HEK293 (cell line): Measurements from ENCODE around the gene KIAA1210.

ENCODE experiments used
- CTCF ChIA-PET: fragments of 350-600 bp; formaldehyde crosslinking; extraction: SDS; loops from one replicate; lab custom pipeline; 2021; ENCODE audit warnings: antibody characterized with exemption; lab: Yijun Ruan, JAX
- POLR2A ChIA-PET: fragments of 300-600 bp; formaldehyde crosslinking; extraction: SDS; loops from one replicate; lab custom pipeline; 2020; ENCODE audit warnings: antibody characterized with exemption, inconsistent platforms; lab: Yijun Ruan, JAX
- H3K27ac ChIP-seq: fragments of 200-500 bp; sonication (Bioruptor generic); 2 replicates; pipeline ENCODE4 v1.5.1; 2014; ENCODE audit warnings: low read depth, low read length, control low read depth, inconsistent platforms; ENCODE audit errors: extremely low read depth
- H3K36me3 ChIP-seq, 2 experiments: fragments of 200-500 bp in 1 of 2; sonication (Bioruptor generic) in 1 of 2; 1 replicate in 1 of 2; 2 replicates in 1 of 2; pipeline ENCODE4 v1.5.1; 2014 to 2017; ENCODE audit warnings: inconsistent platforms in 2 of 2, low read length in 2 of 2; ENCODE audit not compliant: control insufficient read depth in 2 of 2, insufficient read depth in 1 of 2
- H3K4me1 ChIP-seq: fragments of 200-500 bp; sonication (Bioruptor generic); 2 replicates; pipeline ENCODE4 v1.5.1; 2014; ENCODE audit warnings: mild to moderate bottlenecking, low read length, inconsistent platforms; ENCODE audit not compliant: control insufficient read depth, insufficient read depth
- H3K4me3 ChIP-seq: 2 replicates; pipeline ENCODE4 v1.5.1; 2011; ENCODE audit warnings: low read depth, mild to moderate bottlenecking, control low read depth, low read length, moderate library complexity
- H3K9me3 ChIP-seq: fragments of 200-500 bp; sonication (Bioruptor generic); 2 replicates; pipeline ENCODE4 v1.5.1; 2014; ENCODE audit warnings: low read depth, low read length, inconsistent platforms; ENCODE audit not compliant: control insufficient read depth, insufficient read depth
- KLF1 ChIP-seq: fragments of 450-650 bp; formaldehyde crosslinking; IDR thresholded peaks from 2 replicates; pipeline ENCODE4 v1.5.1; 2016; ENCODE audit warnings: missing biosample characterization, missing genetic modification characterization
- MYNN ChIP-seq: fragments of 450-650 bp; formaldehyde crosslinking; IDR thresholded peaks from 2 replicates; pipeline ENCODE4 v1.5.1; 2016; ENCODE audit warnings: missing biosample characterization, missing genetic modification characterization, borderline replicate concordance
- OVOL3 ChIP-seq: fragments of 450-650 bp; formaldehyde crosslinking; IDR thresholded peaks from 2 replicates; pipeline ENCODE4 v1.5.1; 2016; ENCODE audit warnings: missing biosample characterization, missing genetic modification characterization
- SALL2 ChIP-seq: fragments of 450-650 bp; formaldehyde crosslinking; IDR thresholded peaks from 2 replicates; pipeline ENCODE4 v1.5.0; 2017; ENCODE audit warnings: missing biosample characterization, mild to moderate bottlenecking, missing genetic modification characterization, borderline replicate concordance
- ZFP37 ChIP-seq: fragments of 450-650 bp; formaldehyde crosslinking; IDR thresholded peaks from 2 replicates; pipeline ENCODE4 v1.5.1; 2016; ENCODE audit warnings: missing biosample characterization, missing genetic modification characterization
- ZNF10 ChIP-seq: fragments of 450-650 bp; formaldehyde crosslinking; IDR thresholded peaks from 2 replicates; pipeline ENCODE4 v1.5.1; 2017; ENCODE audit warnings: missing biosample characterization, missing genetic modification characterization
- ZNF138 ChIP-seq: fragments of 450-650 bp; formaldehyde crosslinking; IDR thresholded peaks from 2 replicates; pipeline ENCODE4 v1.5.1; 2016; ENCODE audit warnings: missing biosample characterization, missing genetic modification characterization, borderline replicate concordance
- ZNF169 ChIP-seq: fragments of 450-650 bp; formaldehyde crosslinking; IDR thresholded peaks from 2 replicates; pipeline ENCODE4 v1.5.1; 2016; ENCODE audit warnings: missing biosample characterization, missing genetic modification characterization
- ZNF24 ChIP-seq: fragments of 450-650 bp; formaldehyde crosslinking; IDR thresholded peaks from 2 replicates; pipeline ENCODE4 v1.5.1; 2016; ENCODE audit warnings: missing biosample characterization, missing genetic modification characterization
- ZNF266 ChIP-seq: fragments of 450-650 bp; formaldehyde crosslinking; IDR thresholded peaks from 2 replicates; pipeline ENCODE4 v1.5.1; 2016; ENCODE audit warnings: missing biosample characterization, missing genetic modification characterization, low read depth
- ZNF416 ChIP-seq: fragments of 450-650 bp; formaldehyde crosslinking; IDR thresholded peaks from 2 replicates; pipeline ENCODE4 v1.5.1; 2016; ENCODE audit warnings: missing biosample characterization, missing genetic modification characterization
- ZNF426 ChIP-seq: fragments of 450-650 bp; formaldehyde crosslinking; IDR thresholded peaks from 2 replicates; pipeline ENCODE4 v1.5.1; 2017; ENCODE audit warnings: missing biosample characterization, missing genetic modification characterization, mild to moderate bottlenecking, inconsistent platforms, moderate library complexity
- ZNF433 ChIP-seq: fragments of 450-650 bp; formaldehyde crosslinking; IDR thresholded peaks from 2 replicates; pipeline ENCODE4 v1.5.1; 2016; ENCODE audit warnings: missing biosample characterization, missing genetic modification characterization, low read depth
- ZNF544 ChIP-seq: fragments of 450-650 bp; formaldehyde crosslinking; IDR thresholded peaks from 2 replicates; pipeline ENCODE4 v1.5.0; 2017; ENCODE audit warnings: missing biosample characterization, missing genetic modification characterization
- ZNF623 ChIP-seq: fragments of 450-650 bp; formaldehyde crosslinking; IDR thresholded peaks from 2 replicates; pipeline ENCODE4 v1.5.1; 2016; ENCODE audit warnings: missing biosample characterization, missing genetic modification characterization
- ZNF629 ChIP-seq: fragments of 450-650 bp; formaldehyde crosslinking; IDR thresholded peaks from 2 replicates; pipeline ENCODE4 v1.5.1; 2017; ENCODE audit warnings: missing biosample characterization, missing genetic modification characterization
- TF ChIP-seq, protein P1 (sequence below): fragments of 450-650 bp; IDR thresholded peaks from 2 replicates; pipeline ENCODE4 v1.5.1; 2018; ENCODE audit warnings: missing biosample characterization, missing genetic modification characterization
- TF ChIP-seq, protein P2 (sequence below): fragments of 450-650 bp; formaldehyde crosslinking; IDR thresholded peaks from 2 replicates; pipeline ENCODE4 v1.5.1; 2016; ENCODE audit warnings: missing biosample characterization, missing genetic modification characterization
- TF ChIP-seq, protein P3 (sequence below): fragments of 450-650 bp; formaldehyde crosslinking; IDR thresholded peaks from 2 replicates; pipeline ENCODE4 v1.5.1; 2016; ENCODE audit warnings: missing biosample characterization, missing genetic modification characterization, borderline replicate concordance
- TF ChIP-seq, protein P4 (sequence below): fragments of 450-650 bp; formaldehyde crosslinking; IDR thresholded peaks from 2 replicates; pipeline ENCODE4 v1.5.1; 2017; ENCODE audit warnings: missing biosample characterization, missing genetic modification characterization
- TF ChIP-seq, protein P5 (sequence below): fragments of 450-650 bp; formaldehyde crosslinking; IDR thresholded peaks from 2 replicates; pipeline ENCODE4 v1.5.1; 2016; ENCODE audit warnings: missing biosample characterization, missing genetic modification characterization
- TF ChIP-seq, protein P6 (sequence below): fragments of 450-650 bp; formaldehyde crosslinking; IDR thresholded peaks from 2 replicates; pipeline ENCODE4 v1.5.1; 2016; ENCODE audit warnings: missing biosample characterization, missing genetic modification characterization

The KIAA1210 gene

DNA sequence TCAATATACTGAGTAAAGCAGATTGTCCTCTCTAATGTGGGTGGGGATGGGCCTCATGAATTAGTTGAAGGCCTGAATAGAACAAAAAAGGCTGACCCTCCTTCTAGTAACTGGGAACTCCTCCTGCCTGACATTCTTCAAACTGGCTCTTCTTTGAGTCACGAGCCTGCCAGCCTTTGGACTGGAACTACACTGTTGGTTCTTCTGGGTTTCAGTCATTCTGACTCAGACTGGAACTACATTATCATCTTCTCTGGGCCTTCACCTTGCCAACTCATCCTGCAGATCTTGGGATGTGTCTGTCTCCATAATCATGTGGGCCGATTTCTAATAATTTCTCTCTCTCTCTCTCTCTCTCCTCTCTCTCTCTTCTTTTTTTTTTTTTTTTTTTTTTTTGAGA, 81.7 kb downstream of the KIAA1210 start:
- ChIA-PET CTCF (no interaction called here), POLR2A (no interaction called here)
- Histone ChIP-seq H3K9me3 (no peaks in the 10 kb centered on the region), H3K27ac (no peak overlapping the region), H3K4me1 (no peaks in the 10 kb centered on the region), H3K4me3 (no peak overlapping the region), H3K36me3 (no peaks in the 10 kb centered on the region)
- TF ChIP-seq ZNF24 (tag by site-specific recombination): no peak
- TF ChIP-seq, protein P1, sequence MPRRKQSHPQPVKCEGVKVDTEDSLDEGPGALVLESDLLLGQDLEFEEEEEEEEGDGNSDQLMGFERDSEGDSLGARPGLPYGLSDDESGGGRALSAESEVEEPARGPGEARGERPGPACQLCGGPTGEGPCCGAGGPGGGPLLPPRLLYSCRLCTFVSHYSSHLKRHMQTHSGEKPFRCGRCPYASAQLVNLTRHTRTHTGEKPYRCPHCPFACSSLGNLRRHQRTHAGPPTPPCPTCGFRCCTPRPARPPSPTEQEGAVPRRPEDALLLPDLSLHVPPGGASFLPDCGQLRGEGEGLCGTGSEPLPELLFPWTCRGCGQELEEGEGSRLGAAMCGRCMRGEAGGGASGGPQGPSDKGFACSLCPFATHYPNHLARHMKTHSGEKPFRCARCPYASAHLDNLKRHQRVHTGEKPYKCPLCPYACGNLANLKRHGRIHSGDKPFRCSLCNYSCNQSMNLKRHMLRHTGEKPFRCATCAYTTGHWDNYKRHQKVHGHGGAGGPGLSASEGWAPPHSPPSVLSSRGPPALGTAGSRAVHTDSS (tag by site-specific recombination): no peak
- no peak for TF ChIP-seq ZNF623 (tag by site-specific recombination)
- no peak for TF ChIP-seq ZNF426
- TF ChIP-seq, protein P2, sequence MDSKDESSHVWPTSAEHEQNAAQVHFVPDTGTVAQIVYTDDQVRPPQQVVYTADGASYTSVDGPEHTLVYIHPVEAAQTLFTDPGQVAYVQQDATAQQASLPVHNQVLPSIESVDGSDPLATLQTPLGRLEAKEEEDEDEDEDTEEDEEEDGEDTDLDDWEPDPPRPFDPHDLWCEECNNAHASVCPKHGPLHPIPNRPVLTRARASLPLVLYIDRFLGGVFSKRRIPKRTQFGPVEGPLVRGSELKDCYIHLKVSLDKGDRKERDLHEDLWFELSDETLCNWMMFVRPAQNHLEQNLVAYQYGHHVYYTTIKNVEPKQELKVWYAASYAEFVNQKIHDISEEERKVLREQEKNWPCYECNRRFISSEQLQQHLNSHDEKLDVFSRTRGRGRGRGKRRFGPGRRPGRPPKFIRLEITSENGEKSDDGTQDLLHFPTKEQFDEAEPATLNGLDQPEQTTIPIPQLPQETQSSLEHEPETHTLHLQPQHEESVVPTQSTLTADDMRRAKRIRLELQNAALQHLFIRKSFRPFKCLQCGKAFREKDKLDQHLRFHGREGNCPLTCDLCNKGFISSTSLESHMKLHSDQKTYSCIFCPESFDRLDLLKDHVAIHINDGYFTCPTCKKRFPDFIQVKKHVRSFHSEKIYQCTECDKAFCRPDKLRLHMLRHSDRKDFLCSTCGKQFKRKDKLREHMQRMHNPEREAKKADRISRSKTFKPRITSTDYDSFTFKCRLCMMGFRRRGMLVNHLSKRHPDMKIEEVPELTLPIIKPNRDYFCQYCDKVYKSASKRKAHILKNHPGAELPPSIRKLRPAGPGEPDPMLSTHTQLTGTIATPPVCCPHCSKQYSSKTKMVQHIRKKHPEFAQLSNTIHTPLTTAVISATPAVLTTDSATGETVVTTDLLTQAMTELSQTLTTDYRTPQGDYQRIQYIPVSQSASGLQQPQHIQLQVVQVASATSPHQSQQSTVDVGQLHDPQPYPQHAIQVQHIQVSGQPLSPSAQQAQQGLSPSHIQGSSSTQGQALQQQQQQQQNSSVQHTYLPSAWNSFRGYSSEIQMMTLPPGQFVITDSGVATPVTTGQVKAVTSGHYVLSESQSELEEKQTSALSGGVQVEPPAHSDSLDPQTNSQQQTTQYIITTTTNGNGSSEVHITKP: no peak
- TF ChIP-seq, protein P3, sequence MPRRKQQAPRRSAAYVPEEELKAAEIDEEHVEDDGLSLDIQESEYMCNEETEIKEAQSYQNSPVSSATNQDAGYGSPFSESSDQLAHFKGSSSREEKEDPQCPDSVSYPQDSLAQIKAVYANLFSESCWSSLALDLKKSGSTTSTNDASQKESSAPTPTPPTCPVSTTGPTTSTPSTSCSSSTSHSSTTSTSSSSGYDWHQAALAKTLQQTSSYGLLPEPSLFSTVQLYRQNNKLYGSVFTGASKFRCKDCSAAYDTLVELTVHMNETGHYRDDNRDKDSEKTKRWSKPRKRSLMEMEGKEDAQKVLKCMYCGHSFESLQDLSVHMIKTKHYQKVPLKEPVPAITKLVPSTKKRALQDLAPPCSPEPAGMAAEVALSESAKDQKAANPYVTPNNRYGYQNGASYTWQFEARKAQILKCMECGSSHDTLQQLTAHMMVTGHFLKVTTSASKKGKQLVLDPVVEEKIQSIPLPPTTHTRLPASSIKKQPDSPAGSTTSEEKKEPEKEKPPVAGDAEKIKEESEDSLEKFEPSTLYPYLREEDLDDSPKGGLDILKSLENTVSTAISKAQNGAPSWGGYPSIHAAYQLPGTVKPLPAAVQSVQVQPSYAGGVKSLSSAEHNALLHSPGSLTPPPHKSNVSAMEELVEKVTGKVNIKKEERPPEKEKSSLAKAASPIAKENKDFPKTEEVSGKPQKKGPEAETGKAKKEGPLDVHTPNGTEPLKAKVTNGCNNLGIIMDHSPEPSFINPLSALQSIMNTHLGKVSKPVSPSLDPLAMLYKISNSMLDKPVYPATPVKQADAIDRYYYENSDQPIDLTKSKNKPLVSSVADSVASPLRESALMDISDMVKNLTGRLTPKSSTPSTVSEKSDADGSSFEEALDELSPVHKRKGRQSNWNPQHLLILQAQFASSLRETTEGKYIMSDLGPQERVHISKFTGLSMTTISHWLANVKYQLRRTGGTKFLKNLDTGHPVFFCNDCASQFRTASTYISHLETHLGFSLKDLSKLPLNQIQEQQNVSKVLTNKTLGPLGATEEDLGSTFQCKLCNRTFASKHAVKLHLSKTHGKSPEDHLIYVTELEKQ (tag by site-specific recombination): no peak
- no peak for TF ChIP-seq ZNF629 (tag by site-specific recombination)
- TF ChIP-seq, protein P4, sequence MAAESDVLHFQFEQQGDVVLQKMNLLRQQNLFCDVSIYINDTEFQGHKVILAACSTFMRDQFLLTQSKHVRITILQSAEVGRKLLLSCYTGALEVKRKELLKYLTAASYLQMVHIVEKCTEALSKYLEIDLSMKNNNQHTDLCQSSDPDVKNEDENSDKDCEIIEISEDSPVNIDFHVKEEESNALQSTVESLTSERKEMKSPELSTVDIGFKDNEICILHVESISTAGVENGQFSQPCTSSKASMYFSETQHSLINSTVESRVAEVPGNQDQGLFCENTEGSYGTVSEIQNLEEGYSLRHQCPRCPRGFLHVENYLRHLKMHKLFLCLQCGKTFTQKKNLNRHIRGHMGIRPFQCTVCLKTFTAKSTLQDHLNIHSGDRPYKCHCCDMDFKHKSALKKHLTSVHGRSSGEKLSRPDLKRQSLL (tag by site-specific recombination): no peak
- TF ChIP-seq SALL2 (tag by site-specific recombination): no peak
- no peak for TF ChIP-seq OVOL3 (tag by site-specific recombination)

DNA sequence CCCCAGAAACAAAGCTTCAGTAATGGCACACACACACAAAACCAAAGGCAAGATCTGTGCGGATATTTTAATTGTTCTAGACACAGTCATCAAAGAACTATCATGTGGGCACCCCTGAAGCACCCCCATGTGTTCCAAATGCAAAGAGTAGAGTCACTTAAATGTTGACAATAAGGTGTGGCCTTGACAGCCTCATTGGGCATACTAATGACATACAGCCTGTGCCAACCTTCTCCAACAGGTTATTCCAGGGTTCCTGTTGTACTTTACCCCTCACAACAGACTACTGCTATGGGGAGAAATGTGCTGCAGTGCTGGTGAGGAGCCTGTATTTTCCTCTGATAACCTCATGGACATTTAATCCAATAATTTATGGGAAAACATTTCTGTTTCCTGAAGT, 84.6 kb downstream of the KIAA1210 start:
- Histone ChIP-seq H3K27ac (no peak overlapping the region), H3K36me3 (no peaks in the 10 kb centered on the region), H3K4me1 (no peaks in the 10 kb centered on the region), H3K9me3 (no peaks in the 10 kb centered on the region), H3K4me3 (no peak overlapping the region)
- POLR2A ChIA-PET: no interaction called here
- CTCF ChIA-PET: no interaction called here
- TF ChIP-seq, protein P5, sequence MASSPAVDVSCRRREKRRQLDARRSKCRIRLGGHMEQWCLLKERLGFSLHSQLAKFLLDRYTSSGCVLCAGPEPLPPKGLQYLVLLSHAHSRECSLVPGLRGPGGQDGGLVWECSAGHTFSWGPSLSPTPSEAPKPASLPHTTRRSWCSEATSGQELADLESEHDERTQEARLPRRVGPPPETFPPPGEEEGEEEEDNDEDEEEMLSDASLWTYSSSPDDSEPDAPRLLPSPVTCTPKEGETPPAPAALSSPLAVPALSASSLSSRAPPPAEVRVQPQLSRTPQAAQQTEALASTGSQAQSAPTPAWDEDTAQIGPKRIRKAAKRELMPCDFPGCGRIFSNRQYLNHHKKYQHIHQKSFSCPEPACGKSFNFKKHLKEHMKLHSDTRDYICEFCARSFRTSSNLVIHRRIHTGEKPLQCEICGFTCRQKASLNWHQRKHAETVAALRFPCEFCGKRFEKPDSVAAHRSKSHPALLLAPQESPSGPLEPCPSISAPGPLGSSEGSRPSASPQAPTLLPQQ (tag by site-specific recombination): no peak
- no peak for TF ChIP-seq ZNF266 (tag by site-specific recombination)
- no peak for TF ChIP-seq ZNF138 (tag by site-specific recombination)
- no peak for TF ChIP-seq KLF1 (tag by site-specific recombination)
- no peak for TF ChIP-seq ZNF416
- TF ChIP-seq ZNF433 (tag by site-specific recombination): no peak
- no peak for TF ChIP-seq MYNN (tag by site-specific recombination)
- TF ChIP-seq, protein P6, sequence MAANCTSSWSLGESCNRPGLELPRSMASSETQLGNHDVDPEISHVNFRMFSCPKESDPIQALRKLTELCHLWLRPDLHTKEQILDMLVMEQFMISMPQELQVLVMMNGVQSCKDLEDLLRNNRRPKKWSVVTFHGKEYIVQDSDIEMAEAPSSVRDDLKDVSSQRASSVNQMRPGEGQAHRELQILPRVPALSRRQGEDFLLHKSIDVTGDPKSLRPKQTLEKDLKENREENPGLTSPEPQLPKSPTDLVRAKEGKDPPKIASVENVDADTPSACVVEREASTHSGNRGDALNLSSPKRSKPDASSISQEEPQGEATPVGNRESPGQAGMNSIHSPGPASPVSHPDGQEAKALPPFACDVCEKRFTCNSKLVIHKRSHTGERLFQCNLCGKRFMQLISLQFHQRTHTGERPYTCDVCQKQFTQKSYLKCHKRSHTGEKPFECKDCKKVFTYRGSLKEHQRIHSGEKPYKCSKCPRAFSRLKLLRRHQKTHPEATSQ: no peak
- TF ChIP-seq ZNF169 (tag by site-specific recombination): no peak
- TF ChIP-seq ZNF544 (tag by site-specific recombination): no peak
- no peak for TF ChIP-seq ZFP37 (tag by site-specific recombination)
- TF ChIP-seq ZNF10 (tag by site-specific recombination): no peak
